PC-3 (cell line): ENCODE results near the gene CARS1. TPM values are rescaled to one million over a fixed set of nuclear protein-coding genes. Genes with fewer than 3 reads are reported as not detected.

ENCODE experiments used
- ATAC-seq: fragments of 200-7000 bp; cut with Tn5 transposase; 2 replicates; pipeline ENCODE4 v1.9.1; 2020; ENCODE audit warnings: mild to moderate bottlenecking, moderate library complexity
- BruUV-seq: library from RNA; stranded (reverse); fragments of 400-500 nt; replicated peaks from 2 replicates; lab custom pipeline; 2021; lab: Mats Ljungman, UMichigan
- CTCF ChIA-PET: fragments of 300-600 bp; sonication (Branson Sonifier 250); formaldehyde crosslinking; loops from one replicate; lab custom pipeline; 2022; ENCODE audit warnings: antibody characterized with exemption; lab: Charles Lee
- POLR2A ChIA-PET: fragments of 300-600 bp; sonication (Branson Sonifier 250); formaldehyde crosslinking; loops from one replicate; lab custom pipeline; 2022; ENCODE audit warnings: antibody characterized with exemption; ENCODE audit not compliant: unreplicated experiment; lab: Charles Lee
- DNase-seq: peaks from one replicate; pipeline ENCODE4 v3.0.0-alpha.2; 2015
- H2AFZ ChIP-seq: fragments of 300-600 bp; sonication (generic); 2 replicates; pipeline ENCODE4 v1.6.0; 2016; ENCODE audit warnings: antibody characterized with exemption, low read length
- H3F3A ChIP-seq: fragments of 300-600 bp; sonication (generic); one replicate; pipeline ENCODE4 v1.6.0; 2017; ENCODE audit warnings: antibody characterized with exemption, low read length, control low read depth, mild to moderate bottlenecking; ENCODE audit not compliant: unreplicated experiment
- H3K27ac ChIP-seq: fragments of 300-600 bp; sonication (generic); 2 replicates; pipeline ENCODE4 v1.5.1; 2016; ENCODE audit warnings: mild to moderate bottlenecking, low read length
- H3K27me3 ChIP-seq: fragments of 300-600 bp; sonication (generic); 2 replicates; pipeline ENCODE4 v1.6.1; 2016; ENCODE audit warnings: low read length, mixed read lengths
- H3K36me3 ChIP-seq: fragments of 300-600 bp; sonication (generic); 2 replicates; pipeline ENCODE4 v1.6.1; 2016; ENCODE audit warnings: low read depth, mixed run types, low read length, mixed read lengths
- H3K4me1 ChIP-seq: fragments of 300-600 bp; sonication (generic); 2 replicates; pipeline ENCODE4 v1.5.1; 2016; ENCODE audit warnings: low read length; ENCODE audit not compliant: insufficient read depth
- H3K4me2 ChIP-seq: fragments of 300-600 bp; sonication (generic); 2 replicates; pipeline ENCODE4 v1.6.0; 2016; ENCODE audit warnings: low read length
- H3K4me3 ChIP-seq: fragments of 300-600 bp; sonication (generic); 2 replicates; pipeline ENCODE4 v1.5.1; 2016; ENCODE audit warnings: mild to moderate bottlenecking, low read length, mixed read lengths
- H3K79me2 ChIP-seq: fragments of 300-600 bp; sonication (generic); 2 replicates; pipeline ENCODE4 v1.6.1; 2017; ENCODE audit warnings: low read length, mixed read lengths
- H3K9ac ChIP-seq: fragments of 300-600 bp; sonication (generic); 2 replicates; pipeline ENCODE4 v1.6.0; 2016; ENCODE audit warnings: mild to moderate bottlenecking, low read length
- H3K9me2 ChIP-seq: fragments of 300-600 bp; sonication (generic); replicated peaks from 2 replicates; pipeline ENCODE4 v1.6.1; 2016; ENCODE audit warnings: mixed run types, low read length, mixed read lengths
- H3K9me3 ChIP-seq: fragments of 300-600 bp; sonication (generic); 2 replicates; pipeline ENCODE4 v1.6.1; 2016; ENCODE audit warnings: low read length, mixed read lengths
- H4K20me1 ChIP-seq: fragments of 300-600 bp; sonication (generic); 2 replicates; pipeline ENCODE4 v1.6.1; 2016; ENCODE audit warnings: low read length, mixed read lengths
- CTCF ChIP-seq: fragments of 300-600 bp; sonication (generic); conservative IDR thresholded peaks from 2 replicates; pipeline ENCODE4 v1.5.1; 2017; ENCODE audit warnings: antibody characterized with exemption, low read depth, mild to moderate bottlenecking, low read length
- EZH2 ChIP-seq: fragments of 300-600 bp; sonication (generic); IDR thresholded peaks from one replicate; pipeline ENCODE4 v1.6.1; 2017; ENCODE audit warnings: antibody characterized with exemption, mild to moderate bottlenecking, low read length; ENCODE audit not compliant: unreplicated experiment
- EZH2phosphoT487 ChIP-seq: fragments of 300-600 bp; sonication (generic); IDR thresholded peaks from 2 replicates; pipeline ENCODE4 v1.6.1; 2018; ENCODE audit warnings: mild to moderate bottlenecking, antibody characterized with exemption, low read length, borderline replicate concordance
- intact Hi-C: fragments of 100-400 bp; cut with micrococcal nuclease; formaldehyde crosslinking; loops from 2 replicates; pipeline ENCODE4 v1.9.0; 2023
- total RNA-seq: library from RNA; depleted of rRNA; stranded (reverse); fragments of >200 nt; gene quantifications from 2 replicates; pipeline ENCODE4 v1.2.3, GENCODE V29; 2014

The CARS1 gene
- total RNA-seq, 1 experiment from 2014 or later, result 39.7 TPM

- BruUV-seq, result no TSS peak
- no peak for DNase-seq
- ChIA-PET POLR2A (interaction anchor here (0.6 to 0.7 kb wide), 5 partner anchors 12 to 572 kb away, joined by 3 to 8 read pairs (median 5); partner anchors contain the start of gene PHLDA2), CTCF (interaction anchor here (0.7 kb wide), 1 partner anchor 61 kb away, joined by 17 read pairs; no protein-coding TSS in a partner anchor)
- Histone ChIP-seq H4K20me1 (peaks cover 36% of the 10 kb centered on the region), H3F3A (no peaks in the 10 kb centered on the region), H2AFZ (peak overlapping the region; percentile 93; the same call in 1 of the 2 replicates), H3K4me1 (peaks cover 23% of the 10 kb centered on the region), H3K9me3 (no peaks in the 10 kb centered on the region), H3K4me2 (peak overlapping the region; percentile 100), H3K36me3 (peaks cover 6% of the 10 kb centered on the region; the same call in 1 of the 2 replicates), H3K9me2 (no peaks in the 10 kb centered on the region), H3K9ac (peak overlapping the region; percentile 99), H3K27ac (peak overlapping the region; percentile 61), H3K79me2 (peaks cover 52% of the 10 kb centered on the region), H3K4me3 (peak overlapping the region; percentile 94), H3K27me3 (no peaks in the 10 kb centered on the region)
- intact Hi-C loops, result no loop called here
- ATAC-seq, result peak; percentile 54
- no peak for TF ChIP-seq EZH2
- TF ChIP-seq CTCF, result no peak
- no peak for TF ChIP-seq EZH2phosphoT487
Measured at GRCh38 chr11:2991452-2992233, 65.6 kb downstream of the CARS1 start.

GRCh38 chr11:2990617-2991451, 66.4 kb downstream of the CARS1 start:
- Histone ChIP-seq H3K9me2 (no peaks in the 10 kb centered on the region), H3K79me2 (peaks cover 60% of the 10 kb centered on the region), H3K4me2 (peak overlapping the region; percentile 95), H3K4me1 (peaks cover 23% of the 10 kb centered on the region), H3K9ac (peak overlapping the region; percentile 99), H3K4me3 (peak overlapping the region; percentile 94), H2AFZ (0 out of 2 replicates have a peak overlapping the region, but pooled peaks have one; percentile 34), H3K36me3 (peaks cover 7% of the 10 kb centered on the region; the same call in 1 of the 2 replicates), H4K20me1 (peaks cover 36% of the 10 kb centered on the region), H3K9me3 (no peaks in the 10 kb centered on the region), H3K27me3 (no peaks in the 10 kb centered on the region), H3K27ac (peak overlapping the region; percentile 61), H3F3A (no peaks in the 10 kb centered on the region)
- no peak for TF ChIP-seq EZH2
- no peak for TF ChIP-seq EZH2phosphoT487
- TF ChIP-seq CTCF, result no peak
- intact Hi-C loops, result no loop called here
- TSS peak; percentile 75 for BruUV-seq
- DNase-seq, result peak; percentile 34
- POLR2A ChIA-PET, result no interaction called here
- CTCF ChIA-PET, result no interaction called here
- ATAC-seq, result no peak
